GM18951 (cell line): ENCODE data around the gene GAB1.
"Not testable (repeated sequence)": the region's sequence is repeated elsewhere in the genome, so short reads cannot be mapped to it uniquely, and the experiment has no call there.

ENCODE experiments used
- POLR2A ChIP-seq: IDR thresholded peaks from 4 replicates; pipeline ENCODE4 v1.6.1; 2011; ENCODE audit warnings: mild to moderate bottlenecking; ENCODE audit not compliant: insufficient read length, insufficient read depth; ENCODE audit errors: extremely low read depth
- in situ Hi-C: fragments of 300-500 bp; cut with MboI; formaldehyde crosslinking; loops from one replicate; pipeline ENCODE4 v1.12.0; 2022; ENCODE audit warnings: low sequenced_read_pairs, mixed read lengths, inconsistent platforms; ENCODE audit not compliant: unreplicated experiment

GAB1 gene

DNA sequence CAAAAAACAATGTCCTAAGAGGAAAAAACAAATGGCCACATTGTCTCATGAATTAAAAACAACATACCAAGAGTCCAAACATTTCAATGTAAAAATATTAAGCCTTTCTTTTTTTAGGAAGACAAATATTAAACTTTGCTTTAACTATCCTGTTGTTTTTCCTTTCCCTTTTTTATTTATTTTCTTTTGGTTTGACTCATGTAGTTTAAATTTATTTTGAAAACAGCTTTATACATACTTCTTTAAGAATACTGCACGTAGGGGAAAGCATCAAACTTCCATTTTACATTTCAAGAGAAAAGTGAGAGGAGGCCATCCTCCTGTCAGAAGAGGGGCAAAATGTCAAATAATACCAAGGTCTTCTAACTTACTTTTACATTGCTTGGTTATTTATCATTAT lies 8.7 kb downstream of the GAB1 start:
- in situ Hi-C loops: no loop called here
- TF ChIP-seq POLR2A: no peak

DNA sequence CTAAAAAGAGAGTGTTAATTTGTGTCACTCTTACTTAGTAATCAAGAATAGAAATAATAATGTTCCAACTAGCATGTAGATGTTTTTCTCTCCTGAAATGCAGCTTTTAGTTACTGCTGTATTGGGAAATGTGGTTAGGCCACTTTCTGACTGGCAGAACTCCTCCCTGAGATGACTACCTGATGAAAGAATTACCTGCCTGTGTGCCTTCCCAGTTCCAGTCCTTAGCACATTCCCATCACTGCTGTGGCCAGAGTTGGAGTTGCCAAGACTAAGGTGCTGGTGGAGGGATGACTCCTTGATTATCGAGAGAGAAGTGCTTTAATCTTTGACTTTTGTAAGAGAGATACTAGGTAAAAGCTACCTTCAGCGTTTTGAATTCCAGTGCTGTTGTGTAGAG lies 9.5 kb downstream of the GAB1 start:
- in situ Hi-C loops: no loop called here
- no peak for TF ChIP-seq POLR2A

DNA sequence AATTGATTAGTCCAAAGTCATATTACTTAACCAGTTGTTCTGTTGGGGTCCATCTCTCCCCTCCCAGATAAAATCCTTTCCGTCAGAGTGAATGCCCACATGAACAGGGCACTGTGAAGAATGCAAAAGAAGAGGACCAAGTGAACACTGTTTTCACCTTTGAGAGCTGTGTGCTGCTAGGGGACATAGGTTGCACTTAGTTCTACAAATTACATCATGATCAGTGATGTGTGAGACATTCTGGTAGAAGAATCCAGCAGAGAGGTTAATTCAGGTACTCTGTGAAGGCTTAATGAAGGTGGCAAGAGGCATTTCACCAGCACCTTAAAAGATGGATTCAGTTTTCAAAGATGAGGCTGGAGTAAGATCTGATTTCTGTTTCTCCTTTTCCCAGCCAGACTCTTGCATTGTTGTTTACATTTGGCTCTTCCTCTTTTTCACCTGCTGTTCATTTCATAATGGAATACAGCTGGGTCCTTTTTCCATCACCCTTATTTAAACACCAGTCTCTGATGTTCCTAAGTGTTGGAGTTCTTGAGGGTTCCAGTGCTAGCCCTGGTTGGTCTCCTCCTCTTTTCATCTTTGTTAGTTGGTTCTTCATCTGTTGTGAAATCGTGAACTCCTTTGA lies 10.9 kb downstream of the GAB1 start:
- in situ Hi-C loops: no loop called here
- TF ChIP-seq POLR2A: no peak

DNA sequence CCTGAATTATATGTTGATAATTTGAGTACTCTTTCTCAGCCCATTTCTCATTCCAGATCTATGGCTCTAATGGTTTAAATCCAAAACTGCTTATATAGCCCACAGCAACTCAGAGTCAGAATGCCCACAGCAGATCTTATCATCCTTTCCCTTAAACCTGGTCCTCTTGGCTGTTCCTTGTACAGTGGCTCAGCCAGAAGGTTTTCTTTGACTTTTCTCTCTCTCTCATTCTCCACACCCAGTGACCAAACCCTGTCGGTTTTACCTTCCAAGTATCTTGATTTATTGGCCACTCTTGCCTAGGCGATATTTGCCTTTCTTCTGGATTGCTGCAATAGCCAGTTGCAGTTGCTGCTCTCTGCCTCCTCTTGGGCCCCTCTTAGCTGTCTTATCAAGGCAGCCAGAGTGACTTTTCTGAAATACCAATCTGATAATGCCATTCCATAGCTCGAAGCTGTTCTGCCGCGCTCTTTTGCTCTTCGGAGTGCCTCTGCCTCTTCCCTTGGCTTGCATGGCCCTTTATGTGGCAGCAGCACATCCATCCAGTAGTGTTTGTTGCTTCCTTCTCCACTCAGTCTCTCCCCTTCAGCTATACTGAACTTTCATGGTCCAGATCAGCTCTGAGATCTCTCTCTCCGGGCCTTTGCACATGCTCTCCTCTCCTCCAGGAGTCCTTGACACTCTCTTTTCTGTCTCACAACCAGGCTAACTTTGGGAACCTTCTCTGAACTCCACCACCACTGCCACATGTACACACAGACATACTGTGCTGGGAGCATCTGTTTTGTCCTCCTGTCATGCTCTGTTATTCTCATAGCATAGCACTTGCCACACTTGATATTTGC lies 11.8 kb downstream of the GAB1 start:
- in situ Hi-C loops: no loop called here
- TF ChIP-seq POLR2A: no peak

DNA sequence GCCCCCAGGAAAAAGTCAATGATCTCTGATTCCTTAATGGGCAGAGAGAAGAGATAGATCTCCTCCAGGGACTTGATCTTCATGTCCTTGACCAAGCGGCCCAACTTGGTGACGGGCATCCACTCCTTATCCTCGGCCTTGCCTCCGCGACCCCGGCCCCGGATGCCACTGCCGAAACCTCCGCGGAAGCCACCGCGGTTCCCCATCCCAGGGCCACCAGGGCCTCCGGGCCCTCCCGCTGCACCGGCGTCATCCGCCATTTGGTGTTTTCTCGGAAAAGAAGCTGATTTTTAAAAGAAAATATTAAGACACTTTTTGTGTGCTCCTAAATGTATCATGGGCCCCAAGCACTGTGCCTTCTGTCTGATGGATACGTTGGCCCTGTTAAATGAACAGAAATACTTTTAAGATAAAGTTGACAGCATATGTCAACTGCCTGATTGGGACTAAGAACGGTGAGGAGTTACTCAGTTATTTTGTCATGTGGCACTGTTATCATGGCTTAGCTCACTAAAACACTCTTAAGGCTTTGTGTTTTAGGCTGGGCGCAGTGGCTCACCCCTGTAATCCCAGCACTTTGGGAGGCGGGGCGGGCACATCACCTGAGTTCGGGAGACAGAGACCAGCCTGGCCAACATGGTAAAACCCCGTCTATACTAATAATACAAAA lies 13.3 kb downstream of the GAB1 start:
- in situ Hi-C loops: not testable (repeated sequence)

DNA sequence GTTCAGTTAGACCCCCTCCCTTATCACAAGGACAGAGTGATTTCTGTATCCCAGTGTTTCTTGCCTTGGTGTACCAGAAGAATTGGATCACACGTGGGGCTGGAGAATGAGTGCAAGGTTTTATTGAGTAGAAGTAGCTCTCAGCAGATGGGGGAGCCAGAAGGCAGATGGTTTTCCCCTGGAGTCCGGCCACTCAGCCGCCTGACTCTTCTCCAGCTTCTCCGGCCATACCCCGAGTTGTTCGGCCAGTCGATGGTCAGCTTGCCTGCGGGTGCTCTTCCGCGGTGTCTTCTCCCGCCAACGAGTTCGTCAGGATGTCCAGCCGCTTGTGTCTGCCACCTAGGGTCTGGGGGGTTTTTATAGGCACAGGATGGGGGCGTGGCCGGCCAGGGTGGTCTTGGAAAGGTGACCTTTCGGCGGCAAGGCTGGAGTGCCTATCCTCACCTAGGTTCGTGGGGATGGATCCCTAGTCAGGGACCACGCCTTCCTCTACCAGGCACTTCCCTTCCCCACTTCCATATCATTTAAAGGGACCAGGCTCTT lies 14.5 kb downstream of the GAB1 start:
- TF ChIP-seq POLR2A: no peak
- in situ Hi-C loops: no loop called here

DNA sequence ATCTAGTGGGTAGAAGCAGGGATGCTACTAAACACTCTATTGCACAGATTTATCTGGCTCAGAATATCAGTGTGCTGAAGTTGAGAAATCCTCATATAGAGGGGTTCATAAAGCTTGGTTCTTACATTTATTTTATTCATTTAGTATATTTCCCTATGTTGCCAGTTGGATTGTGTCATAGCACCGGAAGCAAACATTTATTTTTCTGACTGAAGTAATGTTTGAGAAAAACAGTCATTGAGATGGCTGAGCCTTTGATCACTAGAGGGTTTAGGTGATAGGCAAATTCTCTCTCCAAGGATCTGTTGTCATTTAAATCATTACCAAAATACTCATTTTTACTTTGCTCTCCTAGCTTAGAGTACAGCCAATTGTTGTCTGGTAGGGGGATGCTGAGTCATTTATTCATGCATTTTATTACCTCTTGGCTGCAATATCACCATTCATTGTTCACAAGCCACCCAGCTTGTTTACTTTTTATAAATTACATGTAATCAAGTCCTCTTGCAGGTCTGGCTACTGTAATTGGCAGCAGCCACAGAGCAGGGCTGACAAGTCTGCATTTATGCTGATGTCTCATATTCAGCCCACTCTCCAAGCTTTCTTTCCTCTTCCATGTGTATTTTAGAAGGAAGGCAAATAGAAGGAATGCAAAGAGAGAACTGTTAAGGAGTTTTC lies 15.2 kb downstream of the GAB1 start:
- in situ Hi-C loops: no loop called here
- no peak for TF ChIP-seq POLR2A

DNA sequence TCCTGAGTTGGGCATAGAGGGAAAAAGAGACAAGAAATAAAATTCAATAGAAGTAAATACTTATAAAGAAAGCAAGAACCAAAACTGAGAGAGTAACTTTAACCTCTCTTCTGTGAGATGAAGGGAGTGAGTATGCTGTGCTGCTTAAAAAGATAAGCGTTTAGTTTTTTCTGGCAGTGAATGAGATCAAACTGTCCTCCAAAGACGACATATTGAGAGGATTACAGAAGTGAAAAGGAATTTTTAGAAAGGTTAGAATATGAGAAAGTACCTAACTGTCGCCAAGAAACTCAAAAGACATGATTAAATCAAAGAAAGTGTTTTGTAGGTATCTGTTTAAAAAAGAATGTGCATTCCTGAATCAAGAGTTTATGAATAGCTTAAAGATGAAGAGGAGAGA lies 16.0 kb downstream of the GAB1 start:
- no peak for TF ChIP-seq POLR2A
- in situ Hi-C loops: no loop called here

DNA sequence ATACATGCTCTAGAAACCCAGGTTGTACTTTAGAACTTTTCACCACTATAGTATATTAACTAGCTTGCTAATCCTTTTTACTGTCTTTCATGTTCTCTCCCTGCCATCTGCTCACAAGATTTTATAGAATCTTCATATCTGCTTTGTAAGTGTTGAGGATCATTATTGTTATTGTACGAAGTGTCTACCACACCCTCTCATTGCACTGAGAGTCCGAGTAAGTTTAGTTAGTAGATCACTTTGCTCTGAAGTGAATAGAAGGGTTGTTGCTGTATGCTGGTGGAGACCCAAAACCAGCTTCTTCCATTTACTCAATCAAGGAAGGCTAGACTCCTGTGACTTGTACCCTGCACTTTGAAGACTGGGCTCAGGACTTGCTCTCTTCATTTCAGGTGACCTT lies 17.1 kb downstream of the GAB1 start:
- in situ Hi-C loops: no loop called here
- no peak for TF ChIP-seq POLR2A

DNA sequence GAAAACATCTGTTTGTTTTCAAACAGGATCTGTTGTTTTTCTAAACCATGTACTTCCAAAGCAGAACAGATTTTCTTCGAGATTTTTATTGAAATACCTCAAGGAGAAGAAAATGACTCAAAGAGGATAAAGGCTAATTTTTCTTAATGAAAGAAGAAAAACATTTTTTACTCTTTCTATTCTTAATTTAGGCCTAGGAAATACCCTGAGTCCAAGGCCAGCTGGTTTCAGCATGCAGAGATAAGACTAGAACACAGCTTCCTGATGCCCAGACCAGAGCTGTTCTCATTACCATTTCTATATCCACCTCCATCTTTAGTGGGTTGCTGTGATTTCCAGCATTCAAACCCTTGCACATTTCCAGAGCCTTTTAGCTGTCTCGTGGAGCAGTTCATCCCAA lies 18.3 kb downstream of the GAB1 start:
- TF ChIP-seq POLR2A: no peak
- in situ Hi-C loops: no loop called here

DNA sequence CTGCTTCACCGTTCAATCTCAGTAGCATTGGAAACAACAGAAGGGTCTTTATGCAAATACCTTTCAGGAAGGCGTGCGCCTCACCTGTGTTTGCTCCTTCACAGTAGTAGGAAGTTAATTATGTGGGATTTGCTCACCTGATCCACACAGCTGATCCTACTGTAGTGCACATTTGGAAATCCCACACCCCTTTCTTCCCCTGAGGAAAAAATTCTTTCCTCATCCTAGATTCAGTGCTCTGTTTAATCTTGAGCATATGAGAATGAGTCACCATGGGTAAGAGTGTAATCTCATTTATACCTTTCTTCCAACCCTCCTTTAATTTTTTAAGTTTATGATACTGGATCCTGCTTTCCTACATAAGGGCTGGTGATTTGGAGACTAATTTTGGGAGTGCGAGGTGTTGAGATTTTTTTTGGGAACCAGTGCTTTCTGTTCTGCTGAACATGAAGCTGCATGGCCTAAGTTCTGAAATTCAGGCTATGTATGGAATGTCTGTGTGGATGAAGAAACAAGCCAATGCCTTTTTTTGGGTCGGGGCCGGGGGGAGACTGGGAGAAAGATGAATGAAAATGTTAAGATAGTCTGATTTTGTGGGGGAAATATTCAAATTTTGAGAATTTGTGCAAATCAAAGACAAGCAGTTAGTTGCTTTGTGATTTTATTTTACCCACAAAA lies 19.0 kb downstream of the GAB1 start:
- no peak for TF ChIP-seq POLR2A
- in situ Hi-C loops: no loop called here

DNA sequence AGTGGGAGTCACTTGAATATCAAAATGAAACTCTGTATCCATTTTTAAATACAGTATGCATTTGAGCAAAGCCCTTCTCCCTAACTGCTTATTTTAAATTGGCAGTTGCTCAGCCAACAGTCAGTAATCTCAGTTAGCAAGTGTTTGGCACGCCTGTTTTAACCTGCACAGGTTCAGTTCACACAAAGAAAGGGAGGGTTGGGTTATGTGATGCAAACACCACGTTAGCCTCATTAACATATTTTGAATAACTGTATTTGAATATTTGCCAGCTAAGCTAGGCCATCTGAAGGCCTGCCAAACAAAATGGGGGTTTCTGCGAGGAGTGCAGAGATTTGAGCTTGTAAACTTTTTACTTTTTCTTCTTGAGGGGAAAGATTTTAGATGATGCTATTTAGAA lies 19.8 kb downstream of the GAB1 start:
- in situ Hi-C loops: no loop called here
- TF ChIP-seq POLR2A: no peak
